GM12878 (cell line): ENCODE measurements around the gene DLGAP3. TPM values are rescaled to one million over a fixed set of nuclear protein-coding genes. Genes with fewer than 3 reads are reported as not detected.

Experiments used
- BACH1 ChIP-seq: fragments of 450-650 bp; IDR thresholded peaks from 2 replicates; pipeline ENCODE4 v1.6.1; 2017; ENCODE audit warnings: mild to moderate bottlenecking, borderline replicate concordance
- BRCA1 ChIP-seq: IDR thresholded peaks from 2 replicates; pipeline ENCODE4 v1.6.1; 2011; ENCODE audit warnings: low read depth, low read length, improper control_type of control experiment
- CBFB ChIP-seq: IDR thresholded peaks from 2 replicates; pipeline ENCODE4 v1.6.1; 2016; ENCODE audit warnings: antibody characterized with exemption, low read depth
- CEBPB ChIP-seq, 2 experiments: fragments of 150-350 bp in 1 of 2; IDR thresholded peaks; 2 replicates each; pipeline ENCODE4 v1.6.1; 2012 to 2014; ENCODE audit warnings: low read depth in 2 of 2, low read length in 2 of 2, borderline replicate concordance in 1 of 2, inconsistent platforms in 1 of 2
- FOXM1 ChIP-seq: IDR thresholded peaks from 2 replicates; pipeline ENCODE4 v1.6.1; 2012; ENCODE audit warnings: low read depth, mild to moderate bottlenecking, inconsistent platforms, low read length, moderate library complexity
- GABPA ChIP-seq: IDR thresholded peaks from 2 replicates; pipeline ENCODE4 v1.6.1; 2014; ENCODE audit warnings: antibody characterized with exemption, low read depth, mild to moderate bottlenecking, inconsistent platforms
- NR2F1 ChIP-seq: fragments of 450-650 bp; conservative IDR thresholded peaks from 2 replicates; pipeline ENCODE4 v1.6.1; 2017; ENCODE audit warnings: mild to moderate bottlenecking
- RELA ChIP-seq: fragments of 450-650 bp; IDR thresholded peaks from 2 replicates; pipeline ENCODE4 v1.8.0; 2014; ENCODE audit warnings: borderline replicate concordance; ENCODE audit not compliant: partially characterized antibody
- TCF12 ChIP-seq: IDR thresholded peaks from 2 replicates; pipeline ENCODE4 v1.6.1; 2011; ENCODE audit warnings: low read depth, mild to moderate bottlenecking, low read length
- polyA plus RNA-seq, 11 experiments: library from polyadenylated mRNA; depleted of rRNA in 4 of 11; unstranded in 6 of 11; stranded (reverse) in 5 of 11; fragments of >200 nt; fragmentation: Nextera tagmentation in 4 of 11; fragmentation: Illumina TruSeq in 1 of 11; extraction: Ambion mirVana in 4 of 11; extraction: Trizol in 1 of 11; gene quantifications; 1 replicate in 1 of 11; 2 replicates in 10 of 11; pipeline versions ENCODE4 v1.2.1 to v1.2.3, GENCODE V29; 2011 to 2016; ENCODE audit warnings: inconsistent platforms in 2 of 11, missing spikeins in 2 of 11, low read depth in 1 of 11
- total RNA-seq, 4 experiments: library from RNA; depleted of rRNA in 3 of 4; stranded (reverse); fragments of >200 nt in 3 of 4; fragmentation: Illumina TruSeq in 1 of 4; extraction: Trizol in 1 of 4; gene quantifications; 2 replicates each; pipeline versions ENCODE4 v1.2.1 to v1.2.3, GENCODE V29; 2013 to 2021
- TF ChIP-seq, protein P1 (sequence below): fragments of 450-650 bp; formaldehyde crosslinking; IDR thresholded peaks from 2 replicates; pipeline ENCODE4 v1.5.0; 2022; ENCODE audit warnings: mild to moderate bottlenecking, missing genetic modification characterization
- TF ChIP-seq, protein P2 (sequence below): IDR thresholded peaks from 2 replicates; pipeline ENCODE4 v1.6.1; 2012; ENCODE audit warnings: low read depth, low read length, improper control_type of control experiment
- TF ChIP-seq, protein P3 (sequence below): fragments of 450-650 bp; IDR thresholded peaks from 2 replicates; pipeline ENCODE4 v1.6.1; 2017; ENCODE audit warnings: borderline replicate concordance
- TF ChIP-seq, protein P4 (sequence below): fragments of 450-650 bp; IDR thresholded peaks from 2 replicates; pipeline ENCODE4 v1.6.1; 2017; ENCODE audit warnings: mild to moderate bottlenecking, moderate library complexity
- TF ChIP-seq, protein P5 (sequence below): fragments of 450-650 bp; conservative IDR thresholded peaks from 2 replicates; pipeline ENCODE4 v1.6.1; 2017; ENCODE audit warnings: mild to moderate bottlenecking, moderate library complexity
- TF ChIP-seq, protein P6 (sequence below): IDR thresholded peaks from 2 replicates; pipeline ENCODE4 v1.6.1; 2012; ENCODE audit warnings: low read depth, low read length, improper control_type of control experiment

Gene DLGAP3
- total and polyA plus RNA-seq, 10 of the 15 experiments (the other 5 are each of a cell fraction or from before 2014, with no cell fraction given) = 0.03 to 0.15 (median 0.08) TPM; not detected in 4

DNA sequence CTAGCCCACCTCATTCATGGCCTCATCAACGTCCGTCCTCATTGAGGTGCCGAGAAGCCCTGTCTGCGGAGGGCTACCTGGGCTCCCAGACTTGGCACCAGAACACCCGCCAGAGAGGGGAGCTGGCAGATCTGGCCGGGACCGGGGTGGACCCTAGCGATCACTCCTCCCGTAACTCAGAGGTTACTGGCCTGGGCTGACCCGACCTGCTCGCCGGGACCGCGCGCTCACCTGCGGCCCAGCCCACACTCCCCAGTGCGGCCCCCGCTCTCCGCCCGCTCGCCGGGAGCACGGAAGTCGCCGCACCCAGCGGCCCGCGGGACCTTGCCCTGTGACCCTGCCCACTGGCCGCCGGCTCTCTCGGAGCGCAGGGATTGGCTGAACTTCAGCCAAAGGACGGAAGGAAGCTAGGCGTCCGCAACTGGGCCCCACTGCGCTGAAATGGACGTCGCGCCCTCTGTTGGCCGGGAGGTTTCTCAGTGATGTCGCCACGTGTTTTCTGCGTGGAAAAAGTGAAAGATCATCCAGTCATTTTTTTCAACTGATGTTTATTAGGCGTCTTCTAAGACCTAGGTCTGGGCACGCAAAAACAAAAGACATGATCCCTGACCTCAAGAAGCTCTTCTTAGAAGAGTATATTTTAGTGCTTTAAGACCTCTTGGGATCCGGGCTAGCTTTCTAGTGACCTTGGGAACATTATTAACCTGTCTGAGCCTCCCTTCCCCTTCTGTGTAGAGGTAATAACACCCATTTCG, 69.8 kb downstream of the DLGAP3 start, which contains the start of gene SMIM12 (continued):
- TF ChIP-seq, protein P1, sequence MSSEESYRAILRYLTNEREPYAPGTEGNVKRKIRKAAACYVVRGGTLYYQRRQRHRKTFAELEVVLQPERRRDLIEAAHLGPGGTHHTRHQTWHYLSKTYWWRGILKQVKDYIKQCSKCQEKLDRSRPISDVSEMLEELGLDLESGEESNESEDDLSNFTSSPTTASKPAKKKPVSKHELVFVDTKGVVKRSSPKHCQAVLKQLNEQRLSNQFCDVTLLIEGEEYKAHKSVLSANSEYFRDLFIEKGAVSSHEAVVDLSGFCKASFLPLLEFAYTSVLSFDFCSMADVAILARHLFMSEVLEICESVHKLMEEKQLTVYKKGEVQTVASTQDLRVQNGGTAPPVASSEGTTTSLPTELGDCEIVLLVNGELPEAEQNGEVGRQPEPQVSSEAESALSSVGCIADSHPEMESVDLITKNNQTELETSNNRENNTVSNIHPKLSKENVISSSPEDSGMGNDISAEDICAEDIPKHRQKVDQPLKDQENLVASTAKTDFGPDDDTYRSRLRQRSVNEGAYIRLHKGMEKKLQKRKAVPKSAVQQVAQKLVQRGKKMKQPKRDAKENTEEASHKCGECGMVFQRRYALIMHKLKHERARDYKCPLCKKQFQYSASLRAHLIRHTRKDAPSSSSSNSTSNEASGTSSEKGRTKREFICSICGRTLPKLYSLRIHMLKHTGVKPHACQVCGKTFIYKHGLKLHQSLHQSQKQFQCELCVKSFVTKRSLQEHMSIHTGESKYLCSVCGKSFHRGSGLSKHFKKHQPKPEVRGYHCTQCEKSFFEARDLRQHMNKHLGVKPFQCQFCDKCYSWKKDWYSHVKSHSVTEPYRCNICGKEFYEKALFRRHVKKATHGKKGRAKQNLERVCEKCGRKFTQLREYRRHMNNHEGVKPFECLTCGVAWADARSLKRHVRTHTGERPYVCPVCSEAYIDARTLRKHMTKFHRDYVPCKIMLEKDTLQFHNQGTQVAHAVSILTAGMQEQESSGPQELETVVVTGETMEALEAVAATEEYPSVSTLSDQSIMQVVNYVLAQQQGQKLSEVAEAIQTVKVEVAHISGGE (CRISPR knock-in tag) = no peak
- TF ChIP-seq, protein P2, sequence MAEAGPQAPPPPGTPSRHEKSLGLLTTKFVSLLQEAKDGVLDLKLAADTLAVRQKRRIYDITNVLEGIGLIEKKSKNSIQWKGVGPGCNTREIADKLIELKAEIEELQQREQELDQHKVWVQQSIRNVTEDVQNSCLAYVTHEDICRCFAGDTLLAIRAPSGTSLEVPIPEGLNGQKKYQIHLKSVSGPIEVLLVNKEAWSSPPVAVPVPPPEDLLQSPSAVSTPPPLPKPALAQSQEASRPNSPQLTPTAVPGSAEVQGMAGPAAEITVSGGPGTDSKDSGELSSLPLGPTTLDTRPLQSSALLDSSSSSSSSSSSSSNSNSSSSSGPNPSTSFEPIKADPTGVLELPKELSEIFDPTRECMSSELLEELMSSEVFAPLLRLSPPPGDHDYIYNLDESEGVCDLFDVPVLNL = no peak
- no peak for TF ChIP-seq FOXM1
- peak; percentile 98 for TF ChIP-seq NR2F1
- TF ChIP-seq BRCA1 = no peak
- TF ChIP-seq, protein P3, sequence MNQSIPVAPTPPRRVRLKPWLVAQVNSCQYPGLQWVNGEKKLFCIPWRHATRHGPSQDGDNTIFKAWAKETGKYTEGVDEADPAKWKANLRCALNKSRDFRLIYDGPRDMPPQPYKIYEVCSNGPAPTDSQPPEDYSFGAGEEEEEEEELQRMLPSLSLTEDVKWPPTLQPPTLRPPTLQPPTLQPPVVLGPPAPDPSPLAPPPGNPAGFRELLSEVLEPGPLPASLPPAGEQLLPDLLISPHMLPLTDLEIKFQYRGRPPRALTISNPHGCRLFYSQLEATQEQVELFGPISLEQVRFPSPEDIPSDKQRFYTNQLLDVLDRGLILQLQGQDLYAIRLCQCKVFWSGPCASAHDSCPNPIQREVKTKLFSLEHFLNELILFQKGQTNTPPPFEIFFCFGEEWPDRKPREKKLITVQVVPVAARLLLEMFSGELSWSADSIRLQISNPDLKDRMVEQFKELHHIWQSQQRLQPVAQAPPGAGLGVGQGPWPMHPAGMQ = no peak
- no peak for TF ChIP-seq RELA
- TF ChIP-seq, protein P4, sequence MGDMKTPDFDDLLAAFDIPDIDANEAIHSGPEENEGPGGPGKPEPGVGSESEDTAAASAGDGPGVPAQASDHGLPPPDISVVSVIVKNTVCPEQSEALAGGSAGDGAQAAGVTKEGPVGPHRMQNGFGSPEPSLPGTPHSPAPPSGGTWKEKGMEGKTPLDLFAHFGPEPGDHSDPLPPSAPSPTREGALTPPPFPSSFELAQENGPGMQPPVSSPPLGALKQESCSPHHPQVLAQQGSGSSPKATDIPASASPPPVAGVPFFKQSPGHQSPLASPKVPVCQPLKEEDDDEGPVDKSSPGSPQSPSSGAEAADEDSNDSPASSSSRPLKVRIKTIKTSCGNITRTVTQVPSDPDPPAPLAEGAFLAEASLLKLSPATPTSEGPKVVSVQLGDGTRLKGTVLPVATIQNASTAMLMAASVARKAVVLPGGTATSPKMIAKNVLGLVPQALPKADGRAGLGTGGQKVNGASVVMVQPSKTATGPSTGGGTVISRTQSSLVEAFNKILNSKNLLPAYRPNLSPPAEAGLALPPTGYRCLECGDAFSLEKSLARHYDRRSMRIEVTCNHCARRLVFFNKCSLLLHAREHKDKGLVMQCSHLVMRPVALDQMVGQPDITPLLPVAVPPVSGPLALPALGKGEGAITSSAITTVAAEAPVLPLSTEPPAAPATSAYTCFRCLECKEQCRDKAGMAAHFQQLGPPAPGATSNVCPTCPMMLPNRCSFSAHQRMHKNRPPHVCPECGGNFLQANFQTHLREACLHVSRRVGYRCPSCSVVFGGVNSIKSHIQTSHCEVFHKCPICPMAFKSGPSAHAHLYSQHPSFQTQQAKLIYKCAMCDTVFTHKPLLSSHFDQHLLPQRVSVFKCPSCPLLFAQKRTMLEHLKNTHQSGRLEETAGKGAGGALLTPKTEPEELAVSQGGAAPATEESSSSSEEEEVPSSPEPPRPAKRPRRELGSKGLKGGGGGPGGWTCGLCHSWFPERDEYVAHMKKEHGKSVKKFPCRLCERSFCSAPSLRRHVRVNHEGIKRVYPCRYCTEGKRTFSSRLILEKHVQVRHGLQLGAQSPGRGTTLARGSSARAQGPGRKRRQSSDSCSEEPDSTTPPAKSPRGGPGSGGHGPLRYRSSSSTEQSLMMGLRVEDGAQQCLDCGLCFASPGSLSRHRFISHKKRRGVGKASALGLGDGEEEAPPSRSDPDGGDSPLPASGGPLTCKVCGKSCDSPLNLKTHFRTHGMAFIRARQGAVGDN = peak; percentile 69; the same call in 1 of the 2 replicates
- TF ChIP-seq GABPA = peak; percentile 88
- TF ChIP-seq TCF12 = peak; percentile 7; the same call in 1 of the 2 replicates
- TF ChIP-seq, protein P5, sequence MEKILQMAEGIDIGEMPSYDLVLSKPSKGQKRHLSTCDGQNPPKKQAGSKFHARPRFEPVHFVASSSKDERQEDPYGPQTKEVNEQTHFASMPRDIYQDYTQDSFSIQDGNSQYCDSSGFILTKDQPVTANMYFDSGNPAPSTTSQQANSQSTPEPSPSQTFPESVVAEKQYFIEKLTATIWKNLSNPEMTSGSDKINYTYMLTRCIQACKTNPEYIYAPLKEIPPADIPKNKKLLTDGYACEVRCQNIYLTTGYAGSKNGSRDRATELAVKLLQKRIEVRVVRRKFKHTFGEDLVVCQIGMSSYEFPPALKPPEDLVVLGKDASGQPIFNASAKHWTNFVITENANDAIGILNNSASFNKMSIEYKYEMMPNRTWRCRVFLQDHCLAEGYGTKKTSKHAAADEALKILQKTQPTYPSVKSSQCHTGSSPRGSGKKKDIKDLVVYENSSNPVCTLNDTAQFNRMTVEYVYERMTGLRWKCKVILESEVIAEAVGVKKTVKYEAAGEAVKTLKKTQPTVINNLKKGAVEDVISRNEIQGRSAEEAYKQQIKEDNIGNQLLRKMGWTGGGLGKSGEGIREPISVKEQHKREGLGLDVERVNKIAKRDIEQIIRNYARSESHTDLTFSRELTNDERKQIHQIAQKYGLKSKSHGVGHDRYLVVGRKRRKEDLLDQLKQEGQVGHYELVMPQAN = peak; percentile 47; the same call in 1 of the 2 replicates
- peak; percentile 19; the same call in 1 of the 2 replicates for TF ChIP-seq BACH1
- no peak for TF ChIP-seq CBFB
- TF ChIP-seq CEBPB (IDR thresholded peaks at IDR 0.05; ENCODE audit: borderline replicate concordance in 1 of 2, low read depth in 2 of 2, low read length in 2 of 2) = no peak
- TF ChIP-seq, protein P6, sequence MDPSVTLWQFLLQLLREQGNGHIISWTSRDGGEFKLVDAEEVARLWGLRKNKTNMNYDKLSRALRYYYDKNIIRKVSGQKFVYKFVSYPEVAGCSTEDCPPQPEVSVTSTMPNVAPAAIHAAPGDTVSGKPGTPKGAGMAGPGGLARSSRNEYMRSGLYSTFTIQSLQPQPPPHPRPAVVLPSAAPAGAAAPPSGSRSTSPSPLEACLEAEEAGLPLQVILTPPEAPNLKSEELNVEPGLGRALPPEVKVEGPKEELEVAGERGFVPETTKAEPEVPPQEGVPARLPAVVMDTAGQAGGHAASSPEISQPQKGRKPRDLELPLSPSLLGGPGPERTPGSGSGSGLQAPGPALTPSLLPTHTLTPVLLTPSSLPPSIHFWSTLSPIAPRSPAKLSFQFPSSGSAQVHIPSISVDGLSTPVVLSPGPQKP = peak; percentile 29; the same call in 1 of the 2 replicates
